SIG-M5 treated with dmso at 0.1 percent for 504 hours (cell line): ENCODE data around the gene KIAA0513.
"Not testable (repeated sequence)": the region's sequence is repeated elsewhere in the genome, so short reads cannot be mapped to it uniquely, and the experiment has no call there.

Source experiments
- DNase-seq: peaks from one replicate; lab custom pipeline; 2025; ENCODE audit not compliant: unreplicated experiment; lab: John Stamatoyannopoulos, UW

Gene KIAA0513

GRCh38 chr16:85027958-85028684 is 526 bp downstream of the KIAA0513 start:
- DNase-seq = no peak

DNA sequence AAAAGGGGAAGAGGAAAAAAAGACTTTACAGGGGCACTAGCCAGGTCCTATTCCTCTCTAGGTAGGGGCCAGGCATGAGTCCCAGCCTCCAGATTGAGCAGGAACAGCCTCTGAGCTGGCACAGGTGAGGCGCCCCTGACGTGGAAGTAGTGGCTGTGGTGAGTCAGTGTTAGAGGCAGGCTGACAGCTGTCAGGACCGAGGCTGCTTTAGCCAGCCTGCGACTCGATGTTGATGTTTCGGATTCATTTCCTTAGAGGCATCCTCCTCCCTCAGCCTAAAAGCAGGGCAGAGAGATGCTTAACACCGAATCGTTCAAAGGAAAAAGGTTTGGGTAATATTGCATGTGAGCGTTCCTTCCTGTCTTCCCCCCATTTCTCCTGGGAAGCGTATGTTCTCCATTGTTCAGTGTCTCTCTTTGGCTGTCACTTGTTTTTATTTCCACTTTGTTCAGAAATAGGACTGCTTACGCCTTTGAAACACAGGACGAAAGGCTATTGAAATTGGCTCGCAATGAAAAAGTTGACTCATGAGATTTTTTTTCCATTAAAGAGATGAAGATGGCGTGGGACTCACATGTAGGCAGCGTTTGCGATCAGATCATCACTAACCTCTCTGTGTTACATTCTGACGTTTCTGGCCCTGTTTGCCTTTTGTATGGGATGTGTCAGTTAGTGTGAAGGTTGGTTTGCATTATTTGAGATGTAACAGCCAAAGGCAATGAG is 1.3 kb downstream of the KIAA0513 start:
- no peak for DNase-seq

DNA sequence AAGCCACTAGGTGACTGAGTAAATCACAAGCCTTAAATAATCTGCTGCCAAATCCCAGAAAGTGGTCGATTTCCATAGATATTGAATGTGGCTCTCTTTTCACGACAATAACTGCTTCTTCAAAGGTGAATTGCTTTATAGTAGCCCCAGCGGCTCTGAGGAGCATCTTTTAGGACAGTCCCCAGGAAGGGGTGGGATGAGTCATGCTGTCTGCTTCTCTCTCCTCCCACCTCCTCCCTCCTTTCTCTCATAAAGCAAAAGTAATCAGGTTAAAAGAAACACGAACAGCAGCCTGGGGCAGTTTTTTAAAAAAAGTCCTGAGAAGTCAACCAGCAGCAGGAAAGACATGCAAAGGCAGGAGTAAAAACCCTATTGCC is 1.8 kb downstream of the KIAA0513 start:
- DNase-seq = peak; percentile 84

DNA sequence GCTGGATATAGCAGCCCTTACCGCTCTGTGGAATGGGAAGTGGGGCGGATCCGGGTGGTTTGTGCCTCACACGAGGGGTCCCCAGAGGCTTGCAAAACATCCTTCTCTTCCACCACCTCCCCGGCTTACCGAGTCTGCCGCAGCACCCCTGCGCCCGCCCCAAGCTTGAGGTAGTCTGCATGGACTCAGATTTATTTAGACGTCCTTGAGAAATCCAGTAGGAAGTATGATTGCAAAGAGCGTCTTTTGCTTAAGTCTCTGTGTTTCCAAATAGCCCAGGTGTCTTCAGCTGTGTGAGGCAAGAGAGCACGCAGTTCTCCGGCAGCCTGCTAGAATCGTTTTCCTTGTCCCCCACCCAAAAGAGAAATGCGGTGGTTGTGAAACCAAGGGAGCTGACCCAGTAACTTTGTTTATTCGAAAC is 2.4 kb downstream of the KIAA0513 start:
- peak; percentile 85 for DNase-seq

GRCh38 chr16:85031451-85031850 is 3.9 kb downstream of the KIAA0513 start:
- no peak for DNase-seq

- not testable (repeated sequence) for DNase-seq
These were observed 4.6 kb downstream of the KIAA0513 start for GRCh38 chr16:85032187-85032586.

DNA sequence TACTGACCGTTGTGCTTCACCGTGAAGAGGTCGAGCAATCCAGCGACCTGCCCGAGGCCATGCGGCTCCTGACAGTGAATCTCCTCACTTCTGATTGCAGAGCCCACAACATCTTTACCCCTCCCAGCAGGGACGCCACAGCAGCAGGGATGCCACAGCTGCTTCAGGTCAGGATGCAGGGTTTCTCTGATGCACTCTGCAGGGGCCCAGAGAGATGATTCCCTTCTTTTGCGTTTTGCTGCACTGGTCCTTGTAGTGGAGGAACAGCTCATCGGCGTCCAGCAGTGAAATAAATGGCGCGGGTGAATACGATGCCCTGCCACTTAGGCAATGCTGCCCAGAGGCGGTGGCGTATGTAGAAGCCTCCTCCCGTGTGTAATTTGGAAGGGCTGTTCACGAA is 5.6 kb downstream of the KIAA0513 start:
- no peak for DNase-seq

DNA sequence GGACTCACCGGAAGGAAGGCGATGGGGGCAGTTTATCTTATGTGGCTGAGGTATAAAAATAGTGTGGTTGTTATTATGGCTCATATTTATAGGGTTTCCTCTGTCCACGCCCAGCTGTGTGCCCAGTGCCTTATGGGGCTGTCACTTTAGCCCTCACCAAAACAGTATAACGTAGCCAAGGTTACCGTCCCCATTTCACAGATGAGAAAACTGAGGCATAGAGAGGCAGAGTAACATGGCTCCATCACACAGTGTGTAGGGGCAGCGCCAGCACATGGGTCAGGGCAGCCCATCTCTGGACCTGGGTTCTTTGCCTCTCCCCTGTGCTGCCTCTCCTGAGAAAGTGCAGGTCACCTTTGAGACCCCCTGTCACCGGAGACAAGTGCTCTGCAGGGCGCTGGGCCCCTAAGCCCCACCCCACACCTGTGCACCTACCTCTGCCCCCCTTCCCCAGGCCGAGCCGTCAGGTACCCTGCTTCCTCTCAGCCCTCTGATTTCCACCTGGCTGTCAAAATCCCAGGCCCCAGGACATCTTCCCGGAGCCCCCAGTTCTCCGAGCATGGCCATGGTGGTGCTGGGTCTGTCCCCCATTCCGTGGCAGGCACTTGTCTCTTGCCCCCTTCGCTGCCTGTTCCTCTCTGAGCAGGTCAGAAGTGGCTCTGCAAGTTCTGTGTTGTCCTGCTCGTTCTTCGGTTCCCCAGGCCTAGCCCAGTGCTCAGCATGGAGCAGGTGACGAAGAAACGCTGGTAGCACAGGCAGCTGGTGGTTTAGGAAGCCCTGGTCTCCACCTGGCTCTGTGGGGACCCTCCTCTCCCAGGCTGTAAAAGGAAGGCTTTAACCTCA is 7.2 kb downstream of the KIAA0513 start:
- no peak for DNase-seq

GRCh38 chr16:85036236-85037049 is 8.8 kb downstream of the KIAA0513 start:
- no peak for DNase-seq

DNA sequence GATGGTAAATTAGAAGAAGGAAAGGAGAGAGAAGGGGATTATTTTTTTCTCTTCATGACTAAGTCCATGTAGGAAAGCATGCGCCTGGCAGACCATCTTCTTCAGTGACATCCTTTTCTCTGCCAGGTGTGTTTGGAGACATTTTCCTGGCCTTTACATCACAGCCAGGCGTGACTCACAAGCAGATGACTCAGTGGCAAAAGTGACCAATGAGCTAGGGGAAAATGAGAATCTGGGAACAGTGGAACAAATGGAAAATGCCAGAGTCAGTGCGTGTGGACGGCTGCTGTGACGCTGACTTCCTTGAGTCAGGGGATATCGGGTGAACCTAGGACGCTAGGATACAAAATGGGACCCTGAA is 9.4 kb downstream of the KIAA0513 start:
- no peak for DNase-seq

- DNase-seq = no peak
These were observed 10.1 kb downstream of the KIAA0513 start for GRCh38 chr16:85037721-85038120.

- DNase-seq = no peak
These were observed 13.1 kb downstream of the KIAA0513 start for GRCh38 chr16:85040685-85041084.

DNA sequence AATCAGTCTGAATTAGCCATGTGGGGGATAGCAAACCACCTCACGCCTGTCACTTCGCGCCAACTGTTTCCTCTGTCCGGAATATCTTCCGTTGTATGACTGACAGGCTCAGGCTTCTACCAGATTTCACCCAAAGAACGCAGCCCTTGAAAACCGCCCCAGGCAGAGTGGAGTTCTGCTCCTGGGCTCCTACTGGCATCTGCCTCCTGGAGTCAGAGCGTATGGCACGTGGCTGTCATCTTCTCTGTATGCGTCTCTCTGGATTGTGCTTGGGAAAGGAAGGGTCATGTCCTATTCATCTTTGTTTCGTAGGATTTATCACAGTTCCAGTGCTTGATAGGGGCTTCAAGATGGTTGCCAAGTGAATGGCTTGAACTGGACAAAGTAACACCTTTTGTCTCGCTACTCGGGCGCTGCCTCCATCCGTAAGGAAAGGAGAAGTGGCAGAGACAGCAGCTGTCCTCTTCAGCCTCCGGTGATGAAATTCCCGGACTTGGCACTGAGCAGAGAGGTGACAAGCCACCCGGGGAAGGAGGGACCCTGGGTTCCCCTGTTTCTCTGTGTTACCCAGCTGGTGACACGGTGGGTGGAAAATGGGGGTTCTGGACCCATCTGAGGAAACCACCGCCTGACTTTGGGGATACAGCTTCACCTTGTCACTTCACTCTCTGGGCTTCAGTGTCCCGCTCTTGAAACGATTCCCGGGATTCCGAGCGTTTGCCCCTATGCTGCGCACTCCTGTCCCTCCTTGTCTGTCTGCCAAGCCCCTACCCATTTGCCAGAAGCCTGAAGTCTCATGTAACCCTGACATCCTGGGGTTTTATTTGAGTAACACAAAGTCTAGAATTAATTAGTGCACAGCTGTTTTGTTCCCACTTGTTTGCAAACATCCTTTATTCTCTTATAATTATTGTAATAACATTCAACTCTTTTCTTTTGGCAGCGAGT is 13.9 kb downstream of the KIAA0513 start:
- DNase-seq = no peak

- DNase-seq = no peak
These were observed 14.6 kb downstream of the KIAA0513 start for GRCh38 chr16:85042167-85042526.

DNA sequence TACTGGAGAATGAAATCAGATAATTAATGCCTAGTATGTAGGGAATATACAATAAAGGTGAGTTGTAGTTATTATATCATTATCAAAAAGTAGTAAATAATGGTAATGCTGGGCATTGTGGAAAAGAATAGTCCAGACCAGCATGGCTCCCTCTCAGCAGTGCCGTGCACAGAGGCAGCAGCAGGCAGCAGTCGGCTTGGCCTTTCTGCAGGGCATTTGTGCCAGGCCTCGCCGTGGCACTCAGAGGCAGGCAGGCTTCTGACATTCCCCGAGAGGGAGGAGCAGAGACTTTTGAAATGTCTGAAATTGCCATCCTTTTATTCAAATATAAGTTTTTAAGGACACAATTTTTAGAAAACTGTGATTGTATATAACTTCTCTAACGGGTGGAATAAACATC is 15.0 kb downstream of the KIAA0513 start:
- DNase-seq = no peak

DNA sequence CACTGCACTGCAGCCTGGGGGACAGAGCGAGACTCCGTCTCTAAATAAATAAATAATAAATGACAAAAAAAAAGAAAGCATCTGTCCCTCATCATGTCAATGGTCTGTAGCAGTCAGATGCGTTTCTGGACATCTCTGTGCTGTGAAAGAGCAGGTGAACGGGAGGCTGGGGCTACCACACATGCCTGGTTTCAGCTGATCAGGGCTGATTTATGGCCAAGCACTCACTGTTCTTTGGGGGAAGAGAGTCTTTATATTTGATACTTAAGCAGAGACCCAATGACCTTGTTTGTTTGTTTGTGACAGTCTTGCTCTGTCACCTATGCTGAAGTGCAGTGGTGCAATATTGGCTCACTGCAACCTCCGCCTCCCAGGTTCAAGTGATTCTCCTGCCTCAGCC is 17.5 kb downstream of the KIAA0513 start:
- DNase-seq = no peak

DNA sequence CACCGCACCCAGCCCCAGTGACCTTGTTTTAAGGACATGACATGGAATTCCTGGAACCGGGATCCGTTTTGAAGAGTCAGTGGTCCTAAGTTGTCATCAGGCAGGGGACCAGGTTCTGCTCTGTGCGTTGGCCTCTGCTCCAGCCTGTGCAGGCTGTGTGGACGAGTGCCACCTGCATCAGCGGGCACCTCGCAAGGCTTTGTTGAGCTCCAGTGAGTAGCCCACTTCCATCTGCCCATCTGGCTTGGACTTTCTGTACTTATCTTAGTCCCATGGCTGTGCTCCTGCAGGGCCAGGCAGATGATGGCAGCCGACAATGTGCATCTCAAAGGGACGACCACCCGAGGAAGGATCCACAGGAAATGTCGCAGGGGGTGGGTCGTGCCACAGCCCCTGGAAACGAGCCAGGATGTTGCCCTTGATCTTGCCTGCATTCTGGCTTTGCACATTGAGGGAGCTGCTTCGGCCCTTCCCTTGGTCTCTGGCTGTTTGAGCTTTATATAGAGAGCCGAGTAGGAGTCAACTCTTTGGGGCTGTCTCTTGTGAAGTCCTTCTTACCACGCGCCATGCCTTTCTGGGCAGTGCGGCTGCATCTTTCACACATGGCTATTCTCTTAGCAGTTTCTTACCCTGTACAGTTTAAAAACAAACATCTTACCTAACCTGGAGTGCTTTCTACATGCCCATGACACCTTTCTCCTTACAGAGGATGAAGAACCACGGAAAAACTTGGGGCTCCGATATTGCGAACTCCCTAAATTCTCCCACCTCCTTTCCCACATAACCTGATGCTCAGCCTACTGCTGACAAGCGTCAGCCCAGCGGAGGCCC is 18.3 kb downstream of the KIAA0513 start:
- DNase-seq = no peak

DNA sequence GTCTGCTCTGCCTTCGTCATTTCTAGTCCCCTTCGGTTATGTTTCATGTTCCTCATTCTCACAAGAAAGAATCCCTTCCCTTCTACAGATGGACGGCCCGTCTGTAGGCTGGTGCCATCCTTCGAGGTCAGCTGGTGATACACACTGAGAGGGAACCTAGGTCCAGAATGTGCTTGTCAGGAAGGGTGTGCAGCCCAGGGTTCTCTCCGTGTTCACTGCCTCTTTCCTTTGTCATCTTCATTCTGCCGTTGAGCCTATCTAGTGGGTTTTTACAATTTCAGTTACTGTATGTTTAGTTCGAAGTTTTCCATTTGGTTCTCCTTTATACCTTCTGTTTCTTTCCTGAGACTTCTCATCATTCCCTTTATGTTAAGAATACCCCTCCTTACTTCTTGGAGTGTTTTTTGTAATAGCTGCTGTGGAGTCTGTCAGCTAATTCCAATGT is 18.9 kb downstream of the KIAA0513 start:
- DNase-seq = no peak
